Motor neuron (in vitro differentiated cells): Measurements from ENCODE around the gene TGFBR3. TPM values are rescaled to one million over a fixed set of nuclear protein-coding genes. Genes with fewer than 3 reads are reported as not detected.

Experiments
- ATAC-seq, 8 experiments: fragments of 200-7000 bp; cut with Tn5 transposase; replicated peaks in 6 of 8; 2 replicates each; pipeline ENCODE4 v1.8.0; 2021; ENCODE audit warnings: mild to moderate bottlenecking in 8 of 8, moderate library complexity in 8 of 8
- H3K27ac ChIP-seq, 2 donors: fragments of 250-450 bp; sonication (Bioruptor Pico); 2 replicates each; pipeline ENCODE4 v1.9.0; 2021; ENCODE audit warnings: antibody characterized with exemption in 2 of 2, mild to moderate bottlenecking in 2 of 2, moderate library complexity in 1 of 2
- H3K4me1 ChIP-seq, 2 donors: fragments of 250-450 bp; sonication (Bioruptor Pico); replicated peaks in 1 of 2; 2 replicates each; pipeline ENCODE4 v1.6.1; 2021; ENCODE audit warnings: antibody characterized with exemption in 2 of 2, mild to moderate bottlenecking in 2 of 2, moderate library complexity in 1 of 2
- H3K4me3 ChIP-seq, 5 donors: fragments of 250-450 bp; sonication (Bioruptor Pico); 2 replicates each; pipeline ENCODE4 v1.9.0; 2021; ENCODE audit warnings: antibody characterized with exemption in 5 of 5, mild to moderate bottlenecking in 5 of 5, moderate library complexity in 4 of 5
- WGBS, 10 experiments: fragments of 450-650 bp; shearing (Covaris generic); methylation state at CpG; one replicate each; pipeline ENCODE4 v1.0.0; 2022; 5-methylcytosine and 5-hydroxymethylcytosine counted together
- in situ Hi-C, 9 experiments: fragments of 400-800 bp; cut with MboI; loops; one replicate each; pipeline ENCODE4 v1.15.0; 2021; ENCODE audit warnings: low sequenced_read_pairs in 9 of 9, low pct_unique_long_range_greater_than_20kb in 2 of 9; ENCODE audit not compliant: unreplicated experiment in 9 of 9
- total RNA-seq, 8 experiments: library from RNA; unstranded; fragments of 300-600 nt; gene quantifications; 2 replicates each; pipeline versions ENCODE4 v1.2.3 to v1.2.4, GENCODE V29; 2022

Gene TGFBR3
- total RNA-seq, 8 experiments from 2014 or later: 3.5 to 57.8 (median 9.0) TPM

DNA sequence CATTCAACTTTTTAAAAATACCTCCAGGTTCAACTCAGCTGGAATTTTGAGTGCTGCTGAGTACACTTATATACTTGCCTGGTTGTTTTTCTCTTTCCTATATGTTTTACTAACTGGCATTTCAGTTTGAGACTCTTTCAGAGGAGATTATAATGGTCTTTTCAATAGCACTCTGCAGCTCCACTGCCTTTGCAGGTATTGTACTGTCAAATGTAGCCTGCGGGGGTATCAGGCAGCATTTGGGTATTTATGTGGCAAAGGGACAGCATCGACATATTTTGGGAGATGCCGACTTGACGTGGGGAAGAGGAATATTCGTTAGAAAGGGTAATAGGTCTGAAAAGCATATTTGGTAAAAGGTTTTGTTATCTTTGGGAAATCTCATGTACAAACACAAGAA, 11.1 kb upstream of the TGFBR3 start:
- Histone ChIP-seq H3K27ac (no peak overlapping the region), H3K4me3 (no peak overlapping the region), H3K4me1 (no peaks in the 10 kb centered on the region)
- 29 to 100% (median 81%) methylated on average over 1 to 5 of the region's 5 CpGs; no CpG with 5 or more reads in 1 of the 10 experiments for WGBS, 10 experiments
- no peak for ATAC-seq
- in situ Hi-C loops: loop anchor here in 3 of 9 experiments (25.0 kb wide), 2 partner anchors 185 to 385 kb away; partner anchors contain the start of gene CDC7 (in 2 of the 3)

DNA sequence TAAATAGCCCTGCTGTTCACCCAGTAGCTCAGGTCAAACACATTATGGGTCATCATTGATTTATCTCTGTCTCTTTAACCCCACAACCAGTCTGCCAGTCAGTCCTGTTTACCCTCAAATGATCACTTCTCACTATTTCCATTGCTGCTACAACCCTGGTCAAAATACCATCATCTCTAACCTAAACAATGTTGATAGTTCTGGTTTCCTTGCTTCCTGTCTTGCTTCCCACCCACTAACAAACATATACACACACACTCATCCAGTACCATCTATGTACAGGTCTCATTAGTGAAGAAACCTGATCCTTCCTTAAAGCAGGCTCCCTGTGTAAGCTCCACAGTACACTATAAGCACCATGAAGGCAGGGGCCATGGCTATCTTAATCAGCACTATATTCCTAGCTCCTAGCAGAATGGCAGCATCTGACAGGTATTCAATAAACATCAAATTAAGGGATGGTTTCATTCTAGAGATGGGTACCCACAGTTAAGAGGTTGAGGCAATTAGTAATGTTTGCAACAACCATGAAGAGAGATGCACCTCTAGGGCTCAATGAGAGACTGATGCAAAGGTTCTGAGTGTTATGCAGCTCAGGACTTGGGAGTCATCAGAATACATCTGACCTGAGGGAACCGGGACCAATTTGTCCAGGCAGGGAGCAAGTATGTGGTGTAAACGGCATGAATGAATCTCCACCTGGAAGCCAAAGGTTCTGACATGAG, 10.0 kb upstream of the TGFBR3 start:
- H3K27ac ChIP-seq: no peak overlapping the region
- H3K4me1 ChIP-seq: no peaks in the 10 kb centered on the region
- in situ Hi-C loops: loop anchor here in 3 of 9 experiments (25.0 kb wide), 2 partner anchors 184 to 384 kb away; partner anchors contain the start of gene CDC7 (in 2 of the 3)
- H3K4me3 ChIP-seq: no peak overlapping the region
- ATAC-seq: no peak
- 0 to 100% (median 32%) methylated on average over 1 to 2 of the region's 2 CpGs; no CpG with 5 or more reads in 3 of the 10 experiments for WGBS, 10 experiments

DNA sequence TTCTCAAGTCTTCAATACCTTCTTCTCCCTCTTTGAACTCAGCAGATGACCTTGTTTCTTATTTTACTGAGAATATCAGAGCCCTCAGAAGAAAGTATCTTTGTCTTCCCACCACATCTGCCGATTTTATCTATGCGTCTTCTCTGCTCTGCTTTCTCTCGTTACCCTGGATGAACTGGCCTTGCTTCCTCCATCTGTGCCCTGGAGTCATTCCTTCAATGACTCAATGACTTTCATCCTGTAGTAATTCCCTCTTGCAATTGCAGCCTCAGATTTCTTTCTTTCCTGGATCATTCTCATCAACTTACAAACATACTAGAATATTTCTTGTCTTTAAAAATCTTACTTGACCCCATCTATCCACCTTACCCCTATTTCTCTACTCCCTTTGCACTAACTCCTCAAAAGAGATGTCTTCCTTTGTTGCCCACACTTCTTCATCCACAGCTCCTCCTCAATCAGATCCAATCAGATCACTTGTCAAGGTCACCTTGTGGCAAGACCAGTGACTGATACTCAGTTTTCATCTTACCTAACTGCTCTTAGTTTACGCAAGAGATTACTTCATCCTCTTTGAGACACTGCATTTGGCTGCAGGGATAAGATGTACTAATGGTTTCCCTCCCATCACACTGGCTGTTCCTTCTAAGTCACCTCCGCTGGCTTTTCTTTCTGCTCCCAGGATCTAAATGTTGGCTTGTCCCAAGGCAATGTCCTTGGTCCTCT, 8.2 kb upstream of the TGFBR3 start:
- ATAC-seq: peak in 1 of 8 experiments; percentile 41
- WGBS, 10 experiments: 69 to 100% (median 93%) methylated on average over 1 to 5 of the region's 5 CpGs; no CpG with 5 or more reads in 2 of the 10 experiments
- no peak overlapping the region for H3K27ac ChIP-seq
- no peaks in the 10 kb centered on the region for H3K4me1 ChIP-seq
- H3K4me3 ChIP-seq: no peak overlapping the region
- in situ Hi-C loops: loop anchor here in 3 of 9 experiments (25.0 kb wide), 2 partner anchors 182 to 382 kb away; partner anchors contain the start of gene CDC7 (in 2 of the 3)

DNA sequence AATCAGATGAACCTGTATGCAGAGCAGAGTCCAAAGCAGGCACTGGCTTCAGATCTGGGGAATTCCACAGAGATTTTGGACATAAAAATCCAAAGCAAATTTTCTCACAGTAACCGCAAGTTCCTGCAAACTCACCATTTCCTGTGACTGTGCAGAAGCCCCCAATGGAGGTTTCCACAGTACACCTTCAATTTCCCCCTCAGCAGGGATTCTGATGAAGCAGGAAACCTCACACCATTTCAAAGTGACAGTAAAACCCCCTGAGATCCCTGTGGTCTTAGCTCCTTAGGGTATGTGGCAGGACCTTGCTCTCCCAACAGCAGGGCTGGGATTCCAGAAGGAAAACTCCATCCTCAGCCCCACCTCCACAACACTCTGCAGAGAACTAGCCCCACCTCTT, 6.0 kb upstream of the TGFBR3 start:
- peak in 1 of 8 experiments; percentile 13 for ATAC-seq
- H3K27ac ChIP-seq: no peak overlapping the region
- in situ Hi-C loops: loop anchor here in 3 of 9 experiments (25.0 kb wide), 2 partner anchors 180 to 380 kb away; partner anchors contain the start of gene CDC7 (in 2 of the 3)
- H3K4me3 ChIP-seq: no peak overlapping the region
- WGBS, 10 experiments: 100% methylated on average over 1 of the region's 1 CpG; no CpG with 5 or more reads in 4 of the 10 experiments
- H3K4me1 ChIP-seq: no peaks in the 10 kb centered on the region

GRCh38 chr1:91891454-91891853, 5.5 kb upstream of the TGFBR3 start:
- no peak for ATAC-seq
- WGBS, 10 experiments: 7 to 83% (median 59%) methylated on average over 1 to 3 of the region's 3 CpGs
- in situ Hi-C loops: loop anchor here in 3 of 9 experiments (25.0 kb wide), 2 partner anchors 179 to 379 kb away; partner anchors contain the start of gene CDC7 (in 2 of the 3)

GRCh38 chr1:91889717-91890459, 3.9 kb upstream of the TGFBR3 start:
- Histone ChIP-seq H3K4me1 (no peaks in the 10 kb centered on the region), H3K4me3 (no peak overlapping the region), H3K27ac (no peak overlapping the region)
- ATAC-seq: peak in 2 of 8 experiments; percentile 6 to 9
- in situ Hi-C loops: loop anchor here in 3 of 9 experiments (25.0 kb wide), 2 partner anchors 178 to 378 kb away; partner anchors contain the start of gene CDC7 (in 2 of the 3)
- WGBS, 10 experiments: 0 to 100% (median 89%) methylated on average over 1 to 5 of the region's 5 CpGs; no CpG with 5 or more reads in 2 of the 10 experiments

More at GRCh38 chr1:91891454-91891853, 5.5 kb upstream of the TGFBR3 start:
- Histone ChIP-seq H3K27ac (no peak overlapping the region), H3K4me3 (no peak overlapping the region), H3K4me1 (no peaks in the 10 kb centered on the region)

DNA sequence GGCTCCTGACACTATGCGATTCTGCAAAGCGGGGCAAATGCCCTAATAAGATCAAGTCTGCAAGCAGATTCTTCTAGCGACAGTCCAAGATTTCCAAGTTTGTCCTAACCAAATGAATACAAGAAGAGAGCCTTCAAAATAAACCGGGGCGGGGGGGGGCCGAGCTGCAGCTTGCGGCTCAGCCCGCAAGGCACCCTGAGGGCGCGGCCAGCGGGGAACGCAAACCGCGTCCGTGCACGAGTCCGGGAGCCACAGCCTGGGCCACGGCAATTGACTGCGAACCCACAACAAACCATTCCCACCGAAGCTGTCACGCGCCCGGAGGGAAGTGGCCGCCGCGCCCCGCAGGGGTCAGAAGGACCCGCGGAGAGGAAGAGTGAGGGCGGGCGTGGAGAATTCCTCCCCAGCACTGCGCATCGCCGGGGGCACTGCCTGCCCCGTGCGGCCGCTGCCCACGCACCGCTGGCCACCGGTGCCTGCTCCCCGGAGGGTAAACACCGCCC, 687 bp downstream of the TGFBR3 start:
- peak in 3 of 8 experiments; percentile 7 to 11 (median 9) for ATAC-seq
- WGBS, 10 experiments: 0 to 2% (median 0%) methylated on average over 1 to 18 of the region's 42 CpGs; no CpG with 5 or more reads in 3 of the 10 experiments
- Histone ChIP-seq H3K4me1 (peaks cover 0 to 4% of the 10 kb centered on the region in 2 donors), H3K27ac (peak overlapping the region; percentile 11 to 39), H3K4me3 (peak overlapping the region; percentile 53 to 87 (median 61))
- in situ Hi-C loops: loop anchor here in 3 of 9 experiments (25.0 kb wide), 2 partner anchors 173 to 373 kb away; partner anchors contain the start of gene CDC7 (in 2 of the 3)

DNA sequence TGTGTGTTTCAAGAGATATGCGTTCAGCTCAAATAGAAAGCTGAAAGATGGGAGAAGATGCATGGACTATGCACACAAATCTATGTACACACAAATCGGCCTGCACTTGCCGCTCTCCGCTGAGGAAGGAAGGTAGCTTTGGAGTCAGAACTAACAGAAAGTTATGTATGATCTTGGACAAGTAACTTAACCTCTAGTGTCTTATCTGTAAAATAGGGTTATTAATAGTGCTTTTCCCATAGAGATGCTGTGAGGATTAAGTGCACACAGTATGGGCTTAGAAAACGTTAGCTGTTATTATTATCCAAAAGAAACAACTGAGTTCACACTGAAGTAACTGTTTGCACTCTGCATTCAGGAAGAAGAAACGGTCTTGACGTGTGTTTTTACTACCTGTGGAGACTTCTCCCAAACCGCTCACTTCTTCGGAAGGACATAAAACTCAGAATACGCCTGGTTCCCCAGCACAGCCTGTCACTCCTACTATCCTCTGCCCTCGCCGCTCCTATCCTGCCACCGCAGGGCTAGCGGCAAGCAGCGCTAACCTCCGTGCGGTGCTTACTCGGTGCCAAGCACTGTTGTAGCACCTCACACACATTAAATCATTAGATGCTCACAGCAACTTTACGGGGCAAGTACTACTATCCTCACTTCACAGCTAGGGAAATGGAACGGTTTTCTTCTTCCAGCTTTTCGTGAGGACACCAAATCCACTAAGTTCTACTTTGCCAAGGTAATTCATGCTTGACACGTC, 1.3 kb downstream of the TGFBR3 start:
- in situ Hi-C loops: loop anchor here in 3 of 9 experiments (25.0 kb wide), 2 partner anchors 172 to 372 kb away; partner anchors contain the start of gene CDC7 (in 2 of the 3)

DNA sequence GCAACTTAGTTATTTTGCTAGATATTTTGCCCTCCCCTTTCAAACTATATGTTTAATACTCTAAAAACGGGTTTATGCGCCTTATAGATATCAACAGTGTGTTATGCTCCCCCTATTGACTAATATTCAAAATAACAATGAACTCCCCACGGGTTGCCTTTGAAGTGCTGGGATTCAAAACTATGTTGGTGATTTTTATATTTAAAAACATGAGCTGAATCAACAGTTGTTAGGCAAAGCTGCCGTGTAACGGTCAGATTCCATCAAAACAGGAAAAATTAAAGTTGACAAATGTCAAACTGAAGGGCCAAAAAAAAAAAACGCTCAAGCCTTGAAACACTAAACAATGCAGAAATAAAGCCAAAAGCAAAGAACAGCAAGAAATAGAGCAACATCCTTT, 2.5 kb downstream of the TGFBR3 start:
- Histone ChIP-seq H3K4me3 (no peak overlapping the region), H3K4me1 (peaks cover 0 to 9% of the 10 kb centered on the region in 2 donors), H3K27ac (no peak overlapping the region)
- 0 to 83% (median 66%) methylated on average over 2 to 6 of the region's 6 CpGs for WGBS, 10 experiments
- in situ Hi-C loops: loop anchor here in 3 of 9 experiments (25.0 kb wide), 2 partner anchors 171 to 371 kb away; partner anchors contain the start of gene CDC7 (in 2 of the 3)
- no peak for ATAC-seq

More for the DNA sequence above, 1.3 kb downstream of the TGFBR3 start:
- Histone ChIP-seq H3K4me1 (peaks cover 0 to 7% of the 10 kb centered on the region in 2 donors), H3K27ac (no peak overlapping the region), H3K4me3 (peak overlapping the region; percentile 53 to 87 (median 61))
- WGBS, 10 experiments: 0 to 50% (median 10%) methylated on average over 2 to 22 of the region's 22 CpGs
- peak in 3 of 8 experiments; percentile 1 to 7 (median 2) for ATAC-seq

GRCh38 chr1:91881280-91881679, 4.7 kb downstream of the TGFBR3 start:
- in situ Hi-C loops: loop anchor here in 3 of 9 experiments (25.0 kb wide), 2 partner anchors 169 to 369 kb away; partner anchors contain the start of gene CDC7 (in 2 of the 3)
- no peak overlapping the region for H3K4me3 ChIP-seq
- H3K27ac ChIP-seq: no peak overlapping the region
- peaks cover 0 to 9% of the 10 kb centered on the region in 2 donors for H3K4me1 ChIP-seq
- WGBS, 10 experiments: 60 to 96% (median 77%) methylated on average over 1 to 3 of the region's 3 CpGs; no CpG with 5 or more reads in 1 of the 10 experiments
- ATAC-seq: no peak

DNA sequence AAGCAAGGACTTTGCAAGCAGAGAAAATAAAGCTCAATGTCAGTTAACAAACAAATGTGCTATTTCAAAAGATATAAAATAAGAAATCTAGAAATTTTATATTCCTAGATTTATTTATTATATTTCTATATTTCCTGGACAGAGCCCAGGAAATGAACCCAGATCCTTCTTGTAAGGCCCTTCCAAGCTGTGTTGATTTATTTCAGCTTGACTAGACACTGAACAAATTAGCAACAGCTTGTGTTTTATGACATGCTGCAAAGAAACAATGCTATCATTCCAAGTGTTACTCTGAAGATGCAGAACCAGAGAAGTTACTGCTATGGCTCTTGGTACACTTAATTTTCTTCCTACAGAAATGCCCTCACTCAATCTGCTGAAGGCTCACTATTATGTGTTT, 6.2 kb downstream of the TGFBR3 start:
- H3K4me1 ChIP-seq: peaks cover 0 to 9% of the 10 kb centered on the region in 2 donors
- ATAC-seq: no peak
- H3K27ac ChIP-seq: no peak overlapping the region
- in situ Hi-C loops: loop anchor here in 3 of 9 experiments (25.0 kb wide), 2 partner anchors 167 to 367 kb away; partner anchors contain the start of gene CDC7 (in 2 of the 3)
- no peak overlapping the region for H3K4me3 ChIP-seq
